Measurements from ENCODE around the gene BTK.

The BTK gene

DNA sequence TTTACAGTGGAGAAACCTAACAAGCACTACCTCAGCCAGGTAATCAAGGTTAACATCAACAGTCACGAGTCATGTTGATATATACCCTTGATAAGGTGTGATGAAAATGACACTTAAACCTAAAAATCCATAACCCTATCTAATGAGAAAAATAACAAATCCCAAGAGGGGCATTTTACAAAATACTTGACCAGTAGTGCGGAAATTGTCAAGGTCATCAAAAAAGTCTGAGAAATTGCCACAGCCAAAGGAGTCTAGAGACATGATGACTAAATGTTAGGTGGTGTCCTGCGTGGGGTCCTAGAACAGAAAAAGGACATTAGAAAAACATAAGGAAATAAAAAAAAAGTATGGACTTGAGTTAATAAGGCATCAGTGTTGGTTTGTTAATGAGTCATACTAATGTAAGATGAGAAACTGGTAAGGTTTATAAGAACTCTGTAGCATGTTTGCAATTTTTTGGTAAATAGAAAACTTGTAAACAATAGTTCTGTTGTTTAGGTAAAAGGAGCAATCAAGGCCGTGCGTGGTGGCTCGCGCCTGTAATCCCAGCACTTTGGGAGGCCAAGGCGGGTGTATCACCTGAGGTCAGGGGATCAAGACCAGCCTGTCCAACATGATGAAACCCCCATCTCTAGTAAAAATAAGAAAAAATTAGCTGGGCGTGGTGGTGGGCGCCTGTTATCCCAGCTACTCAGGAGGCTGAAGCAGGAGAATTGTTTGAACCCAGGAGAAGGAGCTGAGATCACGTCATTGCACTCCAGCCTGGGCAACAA, 7.7 kb upstream of the BTK start:
- FAIRE-seq = no peak

DNA sequence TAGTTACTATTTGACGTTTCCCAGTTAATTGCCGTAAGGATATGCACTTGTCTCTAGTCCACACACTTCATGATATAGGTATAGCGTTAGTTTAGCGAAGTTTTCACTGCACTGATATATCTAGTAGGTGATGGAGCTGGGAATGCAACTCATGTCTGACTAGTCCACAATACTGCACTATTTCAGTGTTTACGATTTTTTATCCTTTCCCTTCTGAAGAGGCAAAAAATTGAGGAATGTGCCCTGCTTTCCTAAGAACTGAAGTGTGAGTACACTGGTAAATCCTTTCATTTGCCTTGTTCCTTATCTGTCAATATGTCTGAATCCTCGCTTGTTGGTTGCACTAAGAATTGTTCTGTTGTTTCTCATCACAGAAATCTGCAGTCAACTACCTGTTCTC, 5.8 kb upstream of the BTK start:
- no peak for FAIRE-seq

DNA sequence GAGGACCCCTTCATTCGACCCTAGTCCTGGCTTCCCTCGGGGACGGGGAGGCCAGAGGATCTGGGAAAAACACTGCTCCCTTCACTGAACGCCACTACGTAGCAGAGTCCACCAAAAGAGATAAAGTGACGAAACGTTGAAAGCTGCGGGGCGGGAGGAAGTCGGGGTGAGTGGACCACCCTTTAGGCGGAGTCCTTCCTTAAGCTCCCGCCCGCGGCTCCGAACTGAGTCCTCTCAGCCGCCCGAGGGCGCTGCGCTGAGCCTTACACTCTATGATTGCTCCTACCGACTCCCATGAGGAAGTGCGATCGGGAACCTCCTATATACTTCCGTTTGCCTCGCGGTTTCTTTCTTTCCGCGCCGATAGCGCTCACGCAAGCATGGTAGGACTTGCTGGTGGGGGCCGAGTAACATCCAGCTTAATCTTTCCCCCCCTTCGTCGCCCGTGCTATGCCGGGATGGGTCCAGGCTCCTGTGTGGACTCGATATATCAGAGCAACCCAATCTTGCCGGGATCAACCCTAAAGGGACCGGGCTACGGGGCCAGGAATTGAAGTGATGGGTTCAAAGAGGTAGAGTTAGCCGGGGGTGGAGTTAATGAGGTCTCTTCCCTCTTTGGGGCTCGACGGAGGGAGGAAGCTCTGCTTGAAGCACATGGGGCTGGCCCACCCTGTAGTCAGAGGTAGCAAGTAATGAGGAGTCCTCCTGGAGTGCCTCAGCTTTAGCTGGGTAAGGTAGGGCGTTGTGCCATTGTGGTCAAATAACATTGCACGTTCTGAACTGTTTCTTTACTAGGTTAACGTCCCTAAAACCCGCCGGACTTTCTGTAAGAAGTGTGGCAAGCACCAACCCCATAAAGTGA, 4.9 kb upstream of the BTK start, which contains the start of gene RPL36A:
Gene RPL36A (plus strand): TSS at position 348 of the 862 bp plus-strand sequence. CDS start 33 bp downstream, at position 381.
- FAIRE-seq = no peak

DNA sequence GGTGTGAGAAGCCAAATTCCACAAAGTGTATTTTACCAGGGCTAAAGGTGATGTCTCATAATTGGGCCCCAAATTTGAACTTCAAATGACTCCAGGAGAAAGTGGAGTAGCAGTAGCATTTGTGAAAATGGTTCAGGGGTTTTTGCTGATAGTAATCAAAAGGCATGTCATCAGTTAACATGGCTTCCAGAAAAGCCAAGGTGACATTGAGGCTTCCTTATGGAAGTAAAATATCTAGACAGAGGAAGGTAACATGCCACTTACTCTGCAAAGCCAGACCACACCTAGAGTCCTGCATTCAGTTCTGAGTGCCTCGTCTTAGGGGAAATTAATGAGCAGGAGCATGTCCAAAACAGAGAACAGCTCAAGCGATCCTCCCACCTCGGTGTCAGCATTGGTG, 2.6 kb upstream of the BTK start:
- no peak for FAIRE-seq

DNA sequence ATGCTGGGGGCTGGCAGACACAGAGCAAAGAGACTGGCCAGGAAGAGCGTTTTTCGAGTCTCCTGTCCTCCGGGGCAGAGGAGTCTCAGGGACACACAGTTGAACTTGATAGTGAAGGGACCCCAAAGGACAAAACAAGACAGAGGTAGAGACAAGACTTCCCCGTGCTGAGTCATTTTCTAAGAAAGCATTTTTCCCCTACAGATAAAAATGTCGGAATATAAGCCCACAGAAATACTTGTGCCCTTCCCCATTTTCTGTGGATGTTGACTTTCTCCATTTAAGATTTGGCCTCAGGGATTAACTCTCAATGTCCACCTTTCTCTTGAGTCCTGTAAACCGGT, 523 bp upstream of the BTK start:
- no peak for FAIRE-seq

DNA sequence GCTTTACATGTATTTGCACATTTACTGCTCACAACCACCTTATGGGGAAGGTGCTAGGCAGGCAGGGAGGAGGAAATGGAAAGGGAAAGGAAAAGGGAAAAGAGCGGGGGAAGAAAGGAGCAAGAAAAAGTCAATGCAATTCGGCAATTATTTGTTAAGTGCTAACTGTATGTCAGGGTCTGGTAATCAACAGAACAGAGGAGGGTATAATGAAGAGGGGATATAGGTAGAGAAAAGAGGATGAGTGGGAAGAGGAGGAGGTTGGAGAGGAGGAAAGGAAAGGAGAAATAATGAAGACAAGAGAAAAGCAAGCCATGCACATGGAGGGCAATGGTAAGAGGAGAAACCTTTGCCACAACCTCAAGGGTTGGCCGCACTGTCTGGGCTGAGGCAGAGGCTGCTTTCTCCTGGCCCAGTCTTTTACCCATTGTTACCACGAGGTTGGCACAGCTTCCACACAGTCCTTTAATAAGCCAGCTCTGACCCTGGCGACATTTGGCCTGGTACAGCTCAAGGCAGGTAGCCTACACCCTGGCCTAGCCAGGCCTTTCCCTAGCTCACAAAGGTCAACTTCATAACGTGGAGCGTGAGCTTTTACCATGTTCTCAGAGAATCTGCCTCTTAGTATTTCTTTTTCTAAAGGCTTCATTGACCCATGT, 836 bp downstream of the BTK start:
- no peak for FAIRE-seq

DNA sequence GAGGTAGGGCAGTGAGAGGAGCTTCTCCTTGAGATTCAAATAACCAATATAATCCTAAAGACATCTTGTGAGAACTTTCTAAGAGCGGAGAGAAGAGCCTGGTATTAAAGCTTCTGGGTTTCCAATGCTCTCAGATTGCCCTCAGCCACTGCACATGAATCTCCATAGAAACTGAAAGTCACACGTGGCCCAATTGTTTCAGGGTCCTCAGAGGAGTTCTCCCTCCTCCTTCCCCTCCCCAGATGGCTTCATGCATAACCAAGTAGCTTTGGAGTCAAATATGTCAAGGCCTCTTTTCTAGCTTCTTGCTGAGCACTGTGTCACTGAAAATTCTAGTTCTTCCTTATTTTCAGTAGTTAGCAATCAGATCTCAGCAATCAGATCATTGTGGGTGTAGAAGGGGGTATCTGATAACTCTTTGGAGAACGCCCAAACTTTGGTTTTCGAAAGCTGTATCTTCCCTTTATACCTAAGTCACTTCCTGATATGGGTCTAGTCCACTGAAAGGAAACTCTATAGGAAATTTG, 2.2 kb downstream of the BTK start:
- FAIRE-seq = no peak

DNA sequence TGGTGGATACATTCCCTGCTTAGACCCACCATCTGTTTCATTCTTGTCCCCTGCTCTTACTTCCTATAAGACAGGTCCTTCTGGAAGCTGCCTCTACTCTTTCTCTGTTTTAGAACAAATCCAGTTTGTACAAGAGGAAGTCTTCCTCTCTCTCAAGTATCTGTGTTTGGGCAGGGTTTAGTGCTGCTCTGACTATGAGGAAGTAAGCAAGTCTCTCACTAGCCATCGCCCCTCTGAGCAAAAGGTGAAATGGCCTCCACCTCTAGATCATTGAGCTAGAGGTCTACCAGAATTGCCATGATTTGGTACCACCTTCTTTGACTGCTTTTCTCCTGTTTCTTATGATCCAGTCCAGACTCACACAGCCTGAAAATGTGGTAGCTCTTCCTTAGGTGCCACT, 8.4 kb downstream of the BTK start:
- FAIRE-seq = no peak

DNA sequence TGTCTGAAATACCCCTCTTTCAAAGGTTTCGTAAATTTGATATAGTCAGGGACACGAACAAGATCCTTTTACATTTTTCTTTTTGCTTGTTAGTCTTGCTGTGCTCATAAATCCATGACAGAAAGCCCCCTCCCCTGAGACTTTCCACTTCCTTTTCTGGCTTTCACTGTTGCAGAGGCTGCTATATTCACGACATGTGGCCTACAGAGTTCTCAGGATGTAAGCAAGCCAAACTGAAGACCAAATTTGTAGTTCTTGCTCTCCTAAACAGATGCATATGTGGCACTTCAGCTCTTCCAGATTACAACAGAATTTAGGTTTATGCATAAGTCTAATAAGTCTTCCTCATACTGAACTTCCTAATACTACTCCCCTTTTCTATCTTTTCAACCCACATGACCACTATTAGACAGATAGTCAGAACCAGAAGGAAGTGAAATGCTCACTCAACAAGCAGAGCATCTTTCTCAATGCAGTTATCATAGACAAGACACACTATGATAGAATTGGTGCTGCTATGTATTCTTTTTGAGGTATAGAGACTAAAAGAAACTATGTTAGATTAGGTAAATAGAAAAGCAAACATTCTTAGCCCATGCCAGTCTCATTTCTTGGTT, 15.0 kb downstream of the BTK start:
- no peak for FAIRE-seq

DNA sequence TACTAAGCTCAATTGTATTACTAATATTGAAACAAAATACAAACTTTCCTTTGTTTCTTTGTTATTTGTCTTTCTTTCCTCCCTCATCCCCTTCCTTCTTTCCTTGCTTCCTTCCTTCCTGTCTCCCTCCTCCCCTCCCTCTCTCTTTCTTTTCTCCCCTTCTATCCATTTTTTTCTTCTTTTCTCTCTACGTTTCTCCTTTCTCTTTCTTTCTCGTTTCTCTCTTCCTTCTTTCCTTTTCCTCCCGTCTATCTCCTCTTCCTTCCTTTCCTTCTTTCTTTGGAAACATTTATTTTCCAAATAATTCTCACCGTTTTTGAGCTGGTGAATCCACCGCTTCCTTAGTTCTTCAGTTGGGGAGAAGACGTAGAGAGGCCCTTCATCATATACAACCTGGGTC, 16.3 kb downstream of the BTK start:
- no peak for FAIRE-seq

DNA sequence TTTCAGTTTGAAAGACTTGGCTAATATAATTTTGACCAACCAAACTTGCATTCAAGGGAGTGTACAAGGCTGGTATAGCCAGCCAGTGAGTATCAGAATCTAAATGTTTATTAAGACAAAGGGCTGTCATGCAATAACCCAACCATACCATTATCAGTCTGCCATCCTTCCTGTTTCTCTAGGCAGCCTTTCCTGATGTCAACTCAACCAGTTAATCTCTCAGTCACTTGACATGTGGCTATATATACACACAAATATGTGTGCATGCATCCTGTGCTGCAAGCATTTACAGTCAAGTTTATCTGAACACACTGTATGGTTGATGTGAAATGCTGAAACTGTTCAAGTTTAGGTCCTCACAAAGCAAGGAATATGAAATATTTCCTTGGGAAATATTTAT, 17.2 kb downstream of the BTK start:
- no peak for FAIRE-seq

DNA sequence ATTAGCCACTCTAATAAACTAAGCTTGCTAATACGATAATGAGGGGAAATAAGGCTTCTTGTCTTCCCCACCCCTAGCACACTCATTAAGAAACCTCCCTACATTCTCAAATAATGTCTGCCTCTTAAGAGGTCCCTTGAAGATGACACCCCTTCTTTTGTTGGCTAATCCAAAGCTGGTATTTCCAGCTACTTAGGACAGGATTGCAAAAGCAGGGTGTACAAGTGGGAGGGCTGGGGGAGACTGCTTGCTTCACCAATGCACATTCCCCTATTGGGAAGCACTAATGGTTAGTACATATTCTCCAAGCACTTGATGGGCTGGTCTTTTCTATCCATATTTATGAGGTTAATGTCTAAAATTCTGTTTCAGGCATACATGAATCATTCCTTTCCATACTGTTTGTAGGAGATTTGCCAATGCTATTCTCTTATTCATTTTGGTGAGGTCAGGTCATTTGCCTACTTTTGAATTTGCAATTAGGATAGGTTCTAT, 20.6 kb downstream of the BTK start:
- FAIRE-seq = no peak

DNA sequence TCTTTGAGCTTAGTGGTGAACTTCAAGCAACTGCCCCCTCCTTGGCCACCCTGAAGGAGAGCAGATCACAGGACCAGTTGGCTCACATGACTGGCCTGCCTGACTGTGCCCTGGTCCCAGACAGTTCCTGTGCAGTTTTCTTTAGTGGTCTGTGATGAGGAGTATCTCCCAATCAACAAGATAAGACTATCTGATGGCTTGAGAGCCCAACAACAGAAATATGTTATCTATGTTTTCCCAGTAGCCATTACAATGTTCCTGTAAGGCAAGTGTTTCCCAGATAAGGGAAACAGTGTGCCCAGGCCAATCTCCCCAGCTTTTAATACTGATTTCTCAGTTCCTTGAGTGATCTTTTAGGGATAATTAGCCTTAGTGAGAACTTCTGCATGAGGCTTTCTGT, 23.2 kb downstream of the BTK start:
- FAIRE-seq = no peak

DNA sequence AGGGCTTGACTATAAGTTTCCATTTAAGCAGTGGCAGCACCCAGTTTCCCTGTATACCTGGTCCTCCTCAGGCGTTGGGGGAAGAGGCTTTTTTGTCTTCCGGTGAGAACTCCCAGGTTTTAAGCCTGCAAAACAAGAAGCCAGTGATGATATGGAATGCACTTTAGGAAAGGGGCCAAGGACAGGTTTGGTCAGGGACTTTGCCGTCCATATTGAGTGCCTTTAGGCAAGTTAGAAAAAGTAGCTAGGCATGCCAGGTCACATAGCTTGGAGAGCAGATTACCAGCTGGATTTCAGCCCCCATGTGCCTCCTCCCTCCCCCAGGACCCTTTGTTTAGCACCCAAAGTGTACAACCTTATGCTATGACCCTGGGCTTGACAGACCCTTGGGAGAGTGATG, 23.9 kb downstream of the BTK start:
- FAIRE-seq = no peak

DNA sequence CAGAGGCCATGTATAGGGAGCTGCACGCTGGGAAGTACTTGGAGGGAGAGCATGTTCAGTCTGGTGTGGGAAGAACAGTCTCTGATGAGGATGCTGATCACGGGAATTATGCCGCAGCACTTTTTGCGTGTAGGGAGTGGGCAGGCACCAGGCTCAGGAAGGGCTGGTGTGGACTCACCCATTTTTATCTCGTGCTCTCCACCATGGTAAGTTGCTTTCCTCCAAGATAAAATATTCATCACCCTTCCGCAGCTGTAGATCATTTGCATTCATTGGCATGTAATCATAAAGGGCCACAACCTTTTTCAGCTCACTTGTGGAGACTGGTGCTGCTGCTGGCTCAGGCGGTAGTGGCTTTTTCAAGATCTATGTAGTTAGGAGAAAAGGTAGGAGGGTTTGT, 25.6 kb downstream of the BTK start:
- no peak for FAIRE-seq

DNA sequence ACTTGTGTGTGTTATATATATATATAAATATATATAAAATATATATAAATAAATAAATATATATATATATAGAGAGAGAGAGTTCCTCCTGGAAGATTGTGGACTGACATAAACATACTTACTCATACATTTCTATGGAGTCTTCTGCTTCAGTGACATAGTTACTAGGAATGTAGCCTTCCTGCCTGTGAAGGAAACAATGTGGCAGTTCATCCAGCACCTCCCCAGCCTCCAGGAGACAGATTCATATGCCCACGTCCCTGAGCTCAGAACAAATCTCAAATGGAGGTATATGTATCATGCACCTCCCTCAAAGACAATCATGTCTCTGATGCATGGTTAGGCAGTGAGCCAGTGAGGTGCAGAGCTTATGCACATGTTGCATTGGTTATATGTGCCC, 26.0 kb downstream of the BTK start:
- FAIRE-seq = no peak

DNA sequence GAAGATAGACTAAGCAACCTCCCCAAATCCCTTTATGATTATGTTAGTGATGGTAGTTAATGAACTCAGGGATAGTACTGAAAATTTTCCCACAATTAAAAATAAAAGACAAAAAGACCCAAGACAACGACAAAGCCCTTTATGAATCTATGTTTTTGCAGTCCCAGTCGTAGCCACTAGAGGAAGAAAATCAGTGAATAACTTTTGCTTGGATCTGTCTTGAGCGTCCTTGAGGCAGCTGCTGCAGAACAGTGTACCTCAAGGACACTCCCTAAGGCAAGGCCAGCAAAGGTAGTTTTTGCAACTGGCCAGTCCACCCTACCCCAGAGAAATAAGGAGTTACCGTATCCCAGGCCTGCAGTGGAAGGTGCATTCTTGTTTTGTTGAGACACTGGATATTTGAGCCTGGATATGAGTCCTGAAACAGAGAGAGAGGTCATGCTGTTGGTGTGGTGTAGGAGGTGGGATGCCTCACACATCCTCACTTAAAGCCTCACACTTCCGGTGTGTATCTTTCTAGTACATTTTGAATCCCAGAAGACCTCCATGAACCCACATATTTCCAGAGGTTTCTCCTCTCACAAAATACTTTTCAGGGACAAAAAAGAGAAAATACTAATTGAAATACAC, 28.7 kb downstream of the BTK start:
- FAIRE-seq = no peak

DNA sequence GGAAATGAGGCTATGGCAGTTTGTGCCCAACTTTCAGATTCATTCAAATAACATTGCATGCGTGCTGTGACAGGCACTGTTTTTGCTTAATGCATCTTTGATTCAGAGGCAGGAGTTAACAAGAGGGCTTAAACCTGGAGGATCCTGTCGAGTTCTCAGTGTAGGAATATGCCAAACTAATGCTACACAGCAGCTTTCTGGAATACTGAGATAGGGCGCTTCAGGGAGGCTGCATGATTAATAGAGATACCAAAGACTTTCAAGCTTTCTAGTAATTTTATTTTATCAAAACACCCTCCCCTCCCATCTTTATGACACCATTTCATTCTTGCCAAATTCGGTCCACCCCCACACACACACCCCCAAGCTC, 36.8 kb downstream of the BTK start:
- no peak for FAIRE-seq

DNA sequence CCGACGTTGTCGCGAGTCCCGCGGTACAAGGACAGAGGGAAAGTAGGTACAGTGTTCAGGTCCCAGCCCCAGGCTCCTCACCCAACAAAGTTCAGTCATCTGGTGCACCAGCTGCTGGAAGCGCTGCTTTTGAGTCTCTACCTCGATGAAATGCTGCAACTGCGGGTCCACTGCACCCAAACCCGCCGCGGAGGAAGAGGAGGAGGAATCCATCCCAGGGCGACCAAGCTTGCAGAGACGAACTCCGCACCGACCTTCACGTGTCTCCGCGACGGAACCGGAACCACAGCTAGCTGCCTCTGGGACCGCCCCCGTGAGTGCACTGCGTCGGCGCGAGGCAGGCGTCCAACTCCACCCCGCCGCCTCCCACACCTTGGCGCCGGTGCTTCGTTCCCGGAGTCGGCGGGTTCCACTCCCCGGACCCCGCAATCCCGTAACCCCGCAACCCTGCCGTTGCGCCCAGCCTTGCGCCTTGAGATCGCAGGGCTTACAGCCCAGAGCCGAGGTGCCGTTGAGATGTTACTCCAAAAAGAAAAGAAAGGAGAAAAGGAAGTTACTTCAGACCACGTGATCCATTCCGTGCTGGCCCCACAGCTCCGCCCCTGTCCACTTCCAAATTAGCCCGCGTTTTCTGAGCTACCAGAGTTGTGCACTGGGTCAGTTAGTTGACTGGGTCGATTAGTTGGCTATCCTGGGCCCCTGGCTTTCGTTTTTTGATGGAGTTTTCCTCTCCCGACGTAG, 37.4 kb downstream of the BTK start, which contains the start of gene TIMM8A:
Gene TIMM8A (minus strand): TSS at position 291 of the 741 bp plus-strand sequence. CDS start 78 bp downstream, at position 213.
- no peak for FAIRE-seq

DNA sequence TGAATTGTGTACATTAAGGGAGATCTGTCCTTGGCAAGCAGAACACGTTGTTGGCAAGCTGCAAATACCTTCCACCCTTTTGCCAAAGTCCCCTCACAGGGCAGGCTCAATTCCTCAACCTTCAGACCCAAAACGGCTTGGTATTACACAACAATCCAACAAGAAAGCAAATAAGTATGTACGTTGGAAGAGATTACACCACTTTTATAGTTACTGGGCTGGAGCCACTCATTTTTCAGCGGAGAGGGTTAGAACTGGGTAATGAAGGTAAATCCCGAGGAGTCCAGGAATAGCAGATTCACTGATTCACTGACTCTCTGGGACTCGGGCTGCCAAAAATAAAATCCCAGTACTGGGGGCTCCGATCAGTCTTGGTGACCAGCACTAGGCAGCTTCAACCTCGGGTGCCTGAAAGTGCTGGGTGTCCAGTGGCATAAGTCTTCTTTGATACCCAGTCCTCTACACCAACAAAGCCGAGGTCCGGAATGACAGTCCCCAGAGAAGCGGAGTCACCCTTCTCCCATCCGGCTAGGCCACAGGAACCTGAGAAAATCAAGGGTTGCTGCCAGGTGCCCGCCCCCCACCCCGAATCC, 38.0 kb downstream of the BTK start:
- FAIRE-seq = no peak

DNA sequence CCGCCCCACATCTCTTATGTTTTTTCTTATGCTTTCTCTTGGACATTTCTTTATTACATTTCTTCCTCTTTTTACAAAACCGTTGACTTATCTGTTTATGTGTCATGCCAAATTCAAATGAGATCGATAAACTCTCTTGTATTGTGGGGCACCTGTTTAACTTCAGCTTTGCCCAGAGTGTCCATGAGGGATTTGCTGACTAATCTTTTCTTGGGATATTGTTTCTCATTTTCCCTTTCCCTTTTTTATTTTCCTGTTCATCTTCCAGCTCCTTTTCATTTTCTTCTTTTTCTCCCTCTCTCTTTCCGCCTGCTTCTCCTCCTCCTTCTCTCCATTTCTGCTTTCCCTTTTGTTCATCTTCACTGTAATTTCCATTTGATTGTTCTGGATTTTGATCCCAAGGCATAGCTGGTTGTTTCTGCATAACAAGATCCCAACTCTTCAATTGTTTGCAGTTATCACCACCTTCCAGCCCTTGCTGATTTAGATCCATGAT, 48.2 kb downstream of the BTK start:
- no peak for FAIRE-seq
